ENCODE results near the gene PGM1. TPM values are rescaled to one million over a fixed set of nuclear protein-coding genes. Genes with fewer than 3 reads are reported as not detected.

PGM1 gene
- total RNA-seq, 4 donors from 2014 or later = 36.7 to 57.0 (median 50.8) TPM

GRCh38 chr1:63678200-63678599 is 85.0 kb downstream of the PGM1 start:
- TF ChIP-seq CTCF (IDR thresholded peaks at IDR 0.05) (no peak), EP300 (IDR thresholded peaks at IDR 0.05) (no peak), POLR2A (IDR thresholded peaks at IDR 0.05) (no peak)
- 61 to 69% methylated on average over 1 of the region's 1 CpG for WGBS, 2 donors
- peaks cover 0 to 17% (median 3%) of the 10 kb centered on the region in 4 donors for H3K4me1 ChIP-seq
- H3K36me3 ChIP-seq = no peaks in the 10 kb centered on the region
- H3K4me3 ChIP-seq = no peak overlapping the region
- H3K9me3 ChIP-seq = peaks cover 0 to 2% (median 0%) of the 10 kb centered on the region in 4 donors
- no peaks in the 10 kb centered on the region for H3K27me3 ChIP-seq
- no peak overlapping the region for H3K27ac ChIP-seq
- DNase-seq (ENCODE audit: low spot score in 2 of 2) = no peak

GRCh38 chr1:63679076-63679475 is 85.9 kb downstream of the PGM1 start:
- peaks cover 0 to 2% (median 0%) of the 10 kb centered on the region in 4 donors for H3K9me3 ChIP-seq
- H3K4me3 ChIP-seq = no peak overlapping the region
- no peaks in the 10 kb centered on the region for H3K27me3 ChIP-seq
- H3K27ac ChIP-seq = no peak overlapping the region
- WGBS, 2 donors = 97% methylated on average over 2 of the region's 2 CpGs
- no peak for DNase-seq (ENCODE audit: low spot score in 2 of 2)
- H3K4me1 ChIP-seq = peaks cover 0 to 17% (median 3%) of the 10 kb centered on the region in 4 donors
- H3K36me3 ChIP-seq = no peaks in the 10 kb centered on the region
- no peak for TF ChIP-seq POLR2A (IDR thresholded peaks at IDR 0.05)
- TF ChIP-seq CTCF (IDR thresholded peaks at IDR 0.05) = no peak
- TF ChIP-seq EP300 (IDR thresholded peaks at IDR 0.05) = no peak

GRCh38 chr1:63679589-63679988 is 86.4 kb downstream of the PGM1 start:
- 90 to 93% methylated on average over 3 of the region's 3 CpGs for WGBS, 2 donors
- Histone ChIP-seq H3K27me3 (no peaks in the 10 kb centered on the region), H3K36me3 (no peaks in the 10 kb centered on the region), H3K4me1 (peaks cover 0 to 13% (median 3%) of the 10 kb centered on the region in 4 donors), H3K4me3 (no peak overlapping the region), H3K27ac (no peak overlapping the region), H3K9me3 (peaks cover 0 to 2% (median 0%) of the 10 kb centered on the region in 4 donors)
- TF ChIP-seq POLR2A (IDR thresholded peaks at IDR 0.05) = no peak
- no peak for TF ChIP-seq CTCF (IDR thresholded peaks at IDR 0.05)
- TF ChIP-seq EP300 (IDR thresholded peaks at IDR 0.05) = no peak
- DNase-seq (ENCODE audit: low spot score in 2 of 2) = no peak

- Histone ChIP-seq H3K27ac (no peak overlapping the region), H3K27me3 (no peaks in the 10 kb centered on the region), H3K9me3 (peaks cover 0 to 2% (median 0%) of the 10 kb centered on the region in 4 donors), H3K36me3 (no peaks in the 10 kb centered on the region), H3K4me1 (no peaks in the 10 kb centered on the region), H3K4me3 (no peak overlapping the region)
- 82 to 91% methylated on average over 5 of the region's 5 CpGs for WGBS, 2 donors
- TF ChIP-seq EP300 (IDR thresholded peaks at IDR 0.05) (no peak), CTCF (IDR thresholded peaks at IDR 0.05) (no peak), POLR2A (IDR thresholded peaks at IDR 0.05) (no peak)
- no peak for DNase-seq (ENCODE audit: low spot score in 2 of 2)
Observed at GRCh38 chr1:63682936-63683335, 89.7 kb downstream of the PGM1 start.

GRCh38 chr1:63683759-63684158 is 90.5 kb downstream of the PGM1 start:
- H3K4me3 ChIP-seq = no peak overlapping the region
- no peaks in the 10 kb centered on the region for H3K36me3 ChIP-seq
- H3K27me3 ChIP-seq = no peaks in the 10 kb centered on the region
- no peak for DNase-seq (ENCODE audit: low spot score in 2 of 2)
- no peak for TF ChIP-seq EP300 (IDR thresholded peaks at IDR 0.05)
- no peak for TF ChIP-seq CTCF (IDR thresholded peaks at IDR 0.05)
- no peak for TF ChIP-seq POLR2A (IDR thresholded peaks at IDR 0.05)
- no peaks in the 10 kb centered on the region for H3K4me1 ChIP-seq
- H3K27ac ChIP-seq = no peak overlapping the region
- H3K9me3 ChIP-seq = peaks cover 0 to 2% (median 0%) of the 10 kb centered on the region in 4 donors
- WGBS, 2 donors = 71% methylated on average over 3 of the region's 3 CpGs
